HG03354 (cell line): ENCODE measurements around the gene ALMS1.

Experiments
- ATAC-seq: cut with Tn5 transposase; IDR thresholded peaks from one replicate; pipeline ENCODE4 v1.9.1; 2021; ENCODE audit warnings: mild to moderate bottlenecking; ENCODE audit not compliant: unreplicated experiment, poor library complexity, severe bottlenecking

Gene ALMS1

DNA sequence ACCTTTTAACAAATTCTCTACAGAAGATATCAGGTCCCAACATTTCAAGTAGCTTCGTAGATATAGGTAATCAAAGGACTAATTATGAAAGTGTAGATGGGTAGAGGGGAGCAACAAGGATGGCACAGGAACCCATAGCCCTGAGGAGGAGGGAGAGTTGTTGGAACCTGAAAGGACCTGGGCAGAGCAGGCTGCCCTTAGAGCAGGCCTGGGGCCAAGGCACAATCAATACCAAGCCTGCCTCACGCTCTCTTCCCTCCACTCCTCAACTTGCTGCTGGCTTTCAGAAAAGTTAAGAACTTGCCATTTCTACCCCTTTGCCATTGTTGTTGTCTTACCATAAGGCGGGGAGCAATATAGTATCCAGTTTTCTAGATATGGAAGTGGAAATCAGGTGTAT, 266.7 kb downstream of the ALMS1 start:
- no peak for ATAC-seq

DNA sequence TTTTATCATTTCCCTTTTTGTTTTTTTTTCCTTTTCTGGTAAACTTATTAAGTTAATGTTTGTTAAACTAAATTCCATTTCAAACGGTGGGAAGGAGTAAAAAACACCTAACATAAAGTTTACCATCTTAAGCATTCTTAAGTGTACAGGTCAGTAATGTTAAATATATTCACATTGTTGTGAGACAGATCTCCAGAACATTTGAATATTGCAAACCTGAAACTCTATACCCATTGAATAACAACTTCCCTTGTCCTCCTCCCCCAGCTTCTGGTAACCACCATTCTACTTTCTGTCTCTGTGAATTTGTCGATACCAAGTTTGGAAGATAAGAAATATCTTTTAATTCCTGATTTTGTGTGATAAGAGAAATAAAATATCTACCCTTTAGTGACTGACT, 268.5 kb downstream of the ALMS1 start:
- no peak for ATAC-seq
